LNCAP (cell line): Measurements from ENCODE around the gene OR52B6.
A peak's percentile ranks its signal among the peaks of the same experiment; 100 is the strongest.

Experiments used
- CTCF ChIP-seq: fragments of 450-650 bp; IDR thresholded peaks from 2 replicates; pipeline ENCODE4 v1.5.1; 2017; ENCODE audit warnings: mild to moderate bottlenecking

The OR52B6 gene

DNA sequence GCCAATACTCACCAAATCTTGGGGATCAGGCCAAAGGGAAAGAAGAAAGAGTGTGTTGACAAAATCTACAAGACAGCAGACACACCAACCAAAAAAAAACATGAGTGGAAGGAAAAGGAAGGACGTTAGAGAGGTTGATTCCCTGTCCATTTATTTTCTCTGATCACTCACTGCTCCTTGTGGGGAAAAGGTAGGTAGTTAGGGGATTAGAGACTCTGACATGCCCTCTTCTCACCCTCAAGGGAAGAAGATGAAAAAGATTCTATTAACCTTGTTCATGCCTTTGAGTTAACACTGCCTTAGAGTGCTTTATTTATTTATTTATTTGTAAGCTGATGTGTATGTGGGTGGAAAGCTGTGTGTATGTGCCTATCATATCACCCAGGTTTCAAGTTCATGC, 32.2 kb upstream of the OR52B6 start, which contains the start of gene OR52H1:
Gene OR52H1, minus strand, starts transcription at position 101 of the 400 bp plus-strand sequence. CDS start 3,035 bp downstream, outside the sequence.
- TF ChIP-seq CTCF, result no peak

DNA sequence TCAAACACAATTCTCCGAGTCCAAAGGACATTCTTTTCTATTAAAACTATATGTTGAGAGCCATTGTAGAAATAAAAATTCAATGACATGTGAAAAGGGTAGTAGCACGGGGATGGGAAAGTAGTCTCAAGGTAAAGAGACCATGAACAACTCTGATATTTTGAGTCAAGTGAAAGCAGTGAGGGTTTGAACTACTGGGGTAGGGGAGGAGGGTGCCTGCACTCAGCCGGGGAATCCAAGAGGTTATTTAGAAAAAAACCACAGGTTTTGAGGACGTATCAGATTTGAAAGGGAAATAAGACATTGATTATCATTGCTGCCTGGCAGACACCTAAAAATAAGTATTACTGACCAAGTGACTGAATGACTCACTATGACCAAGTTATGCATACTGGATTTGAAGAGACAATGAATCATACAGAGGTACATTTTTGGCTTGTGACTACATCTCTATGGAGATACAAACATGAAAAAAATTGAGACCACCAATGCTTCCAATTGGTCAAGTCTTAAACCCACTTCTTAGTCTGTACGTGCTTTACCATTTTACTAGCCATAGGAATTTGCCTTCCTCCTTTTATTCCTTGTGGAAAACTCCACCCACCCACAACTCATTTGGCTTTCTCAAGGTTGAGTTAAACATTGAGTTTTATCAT, 30.1 kb upstream of the OR52B6 start:
- TF ChIP-seq CTCF, result no peak

DNA sequence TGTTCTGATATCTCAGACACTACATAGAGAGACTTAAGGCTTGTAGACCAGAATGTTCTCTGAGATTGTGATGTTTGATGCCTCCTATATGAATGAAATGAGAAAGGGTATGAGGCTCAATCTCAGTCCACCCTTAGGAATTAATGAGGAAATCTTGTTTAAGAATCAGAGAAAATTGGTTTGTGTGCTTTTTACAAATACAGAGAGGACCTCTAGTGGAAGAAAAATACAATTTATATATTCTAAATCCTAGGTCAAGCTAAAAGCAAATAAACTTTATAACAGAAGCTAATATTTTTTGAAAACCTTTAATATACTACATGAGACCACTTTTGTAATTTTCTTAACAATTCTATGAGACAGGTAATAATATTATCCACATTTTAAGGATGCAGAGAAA, 27.3 kb upstream of the OR52B6 start:
- 0 out of 2 replicates have a peak, but pooled peaks have one; percentile 27 for TF ChIP-seq CTCF

GRCh38 chr11:5556596-5557188, 24.0 kb upstream of the OR52B6 start:
- TF ChIP-seq CTCF, result no peak

- no peak for TF ChIP-seq CTCF
These were observed 22.9 kb upstream of the OR52B6 start for GRCh38 chr11:5557751-5558150.

GRCh38 chr11:5564259-5565019, 16.2 kb upstream of the OR52B6 start:
- no peak for TF ChIP-seq CTCF

DNA sequence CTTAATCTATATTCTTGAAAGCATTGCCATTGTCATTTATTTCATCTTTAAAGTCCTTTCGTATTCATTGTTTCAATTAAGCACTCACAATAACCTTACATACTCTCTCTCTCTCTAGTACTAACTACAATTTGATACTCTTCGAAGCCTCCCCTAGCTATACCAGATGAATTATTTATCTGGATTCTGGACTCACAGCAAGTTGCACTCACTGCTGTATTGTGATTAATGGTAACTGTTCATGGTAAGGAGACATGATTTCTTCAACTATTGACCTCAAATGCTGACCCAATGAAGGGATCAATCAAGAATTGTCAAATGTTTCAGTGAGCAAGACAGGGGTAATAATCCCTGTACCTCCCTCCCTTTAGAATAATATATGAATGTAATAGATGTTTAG, 6.0 kb upstream of the OR52B6 start:
- TF ChIP-seq CTCF, result no peak
